Loucy (cell line): ENCODE measurements around the gene PCCA.
"Not testable (repeated sequence)": the region's sequence is repeated elsewhere in the genome, so short reads cannot be mapped to it uniquely, and the experiment has no call there.

Experiments
- H2AFZ ChIP-seq: fragments of 200-600 bp; sonication (generic); 2 replicates; pipeline ENCODE4 v1.6.0; 2016; ENCODE audit warnings: antibody characterized with exemption, mild to moderate bottlenecking, low read length, moderate library complexity
- H3F3A ChIP-seq: fragments of 200-600 bp; 2 replicates; pipeline ENCODE4 v1.6.0; 2016; ENCODE audit warnings: antibody characterized with exemption, low read depth, mild to moderate bottlenecking
- H3K27me3 ChIP-seq: fragments of 200-600 bp; sonication (generic); 2 replicates; pipeline ENCODE4 v1.6.1; 2014; ENCODE audit warnings: low read length, mild to moderate bottlenecking; ENCODE audit not compliant: insufficient read depth, poor library complexity, severe bottlenecking
- H3K36me3 ChIP-seq: fragments of 200-600 bp; sonication (generic); 2 replicates; pipeline ENCODE4 v1.6.1; 2016; ENCODE audit warnings: low read length; ENCODE audit not compliant: insufficient read depth
- H3K4me1 ChIP-seq: fragments of 200-600 bp; sonication (generic); 2 replicates; pipeline ENCODE4 v1.5.1; 2014; ENCODE audit warnings: low read length, mild to moderate bottlenecking; ENCODE audit not compliant: insufficient read depth, poor library complexity, severe bottlenecking
- H3K4me2 ChIP-seq: fragments of 200-600 bp; sonication (generic); 2 replicates; pipeline ENCODE4 v1.6.0; 2014; ENCODE audit warnings: antibody characterized with exemption, low read length, low read depth, mild to moderate bottlenecking; ENCODE audit not compliant: poor library complexity, severe bottlenecking
- H3K4me3 ChIP-seq: fragments of 200-600 bp; sonication (generic); 2 replicates; pipeline ENCODE4 v1.5.1; 2014; ENCODE audit warnings: low read length, mild to moderate bottlenecking, mixed read lengths; ENCODE audit not compliant: poor library complexity, severe bottlenecking
- H3K79me2 ChIP-seq: fragments of 200-600 bp; sonication (generic); 2 replicates; pipeline ENCODE4 v1.6.1; 2014; ENCODE audit warnings: low read length; ENCODE audit not compliant: insufficient read depth
- H3K9ac ChIP-seq: fragments of 200-600 bp; sonication (generic); 2 replicates; pipeline ENCODE4 v1.6.0; 2014; ENCODE audit warnings: mild to moderate bottlenecking, low read depth, low read length, moderate library complexity; ENCODE audit not compliant: poor library complexity, severe bottlenecking
- H3K9me2 ChIP-seq: fragments of 200-600 bp; sonication (generic); replicated peaks from 2 replicates; pipeline ENCODE4 v1.6.1; 2016; ENCODE audit warnings: low read depth, low read length, mixed read lengths
- H3K9me3 ChIP-seq: fragments of 200-600 bp; sonication (generic); 2 replicates; pipeline ENCODE4 v1.6.1; 2014; ENCODE audit warnings: mild to moderate bottlenecking, antibody characterized with exemption, low read length, low read depth; ENCODE audit not compliant: insufficient read depth
- H4K20me1 ChIP-seq: fragments of 200-600 bp; sonication (generic); 2 replicates; pipeline ENCODE4 v1.6.0; 2014; ENCODE audit warnings: antibody characterized with exemption, low read length, mild to moderate bottlenecking; ENCODE audit not compliant: insufficient read depth, poor library complexity, severe bottlenecking
- EZH2phosphoT487 ChIP-seq: fragments of 200-600 bp; IDR thresholded peaks from 2 replicates; pipeline ENCODE4 v1.6.1; 2018; ENCODE audit warnings: antibody characterized with exemption, mild to moderate bottlenecking, moderate library complexity, borderline replicate concordance
- TF ChIP-seq, protein P1 (sequence below): fragments of 200-600 bp; sonication (generic); conservative IDR thresholded peaks from 2 replicates; pipeline ENCODE4 v1.5.1; 2014; ENCODE audit warnings: mild to moderate bottlenecking, antibody characterized with exemption, low read length

PCCA gene

DNA sequence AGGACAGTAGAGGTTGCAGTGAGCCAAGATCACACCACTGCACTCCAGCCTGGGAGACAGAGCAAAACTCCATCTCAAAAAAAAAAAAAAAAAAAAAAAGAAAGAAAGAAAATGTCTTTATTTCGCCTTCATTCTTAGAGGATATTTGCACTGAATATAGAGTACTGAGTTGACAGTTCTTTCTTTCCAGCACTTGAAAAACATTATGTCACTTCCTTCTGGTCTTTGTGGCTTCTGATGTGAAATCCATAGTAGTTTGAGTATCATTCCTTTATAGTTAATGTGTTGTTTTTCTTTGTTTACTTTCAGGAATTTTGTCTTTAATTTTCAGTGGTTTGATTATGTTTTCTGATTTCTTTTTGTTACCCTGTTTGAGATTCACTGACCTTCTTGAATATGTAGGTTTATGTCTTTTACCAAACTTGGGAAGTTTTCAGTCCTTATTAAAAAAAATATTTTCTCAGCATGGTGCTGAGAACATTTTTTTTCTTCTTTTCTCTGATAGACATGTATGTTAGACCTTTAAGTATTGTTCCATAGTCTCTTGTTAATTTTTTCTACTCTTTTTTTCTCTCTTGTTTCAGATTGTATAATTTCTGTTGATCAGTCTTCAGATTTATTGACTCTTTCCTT is 50.1 kb downstream of the PCCA start:
- TF ChIP-seq EZH2phosphoT487 = no peak
- TF ChIP-seq, protein P1, sequence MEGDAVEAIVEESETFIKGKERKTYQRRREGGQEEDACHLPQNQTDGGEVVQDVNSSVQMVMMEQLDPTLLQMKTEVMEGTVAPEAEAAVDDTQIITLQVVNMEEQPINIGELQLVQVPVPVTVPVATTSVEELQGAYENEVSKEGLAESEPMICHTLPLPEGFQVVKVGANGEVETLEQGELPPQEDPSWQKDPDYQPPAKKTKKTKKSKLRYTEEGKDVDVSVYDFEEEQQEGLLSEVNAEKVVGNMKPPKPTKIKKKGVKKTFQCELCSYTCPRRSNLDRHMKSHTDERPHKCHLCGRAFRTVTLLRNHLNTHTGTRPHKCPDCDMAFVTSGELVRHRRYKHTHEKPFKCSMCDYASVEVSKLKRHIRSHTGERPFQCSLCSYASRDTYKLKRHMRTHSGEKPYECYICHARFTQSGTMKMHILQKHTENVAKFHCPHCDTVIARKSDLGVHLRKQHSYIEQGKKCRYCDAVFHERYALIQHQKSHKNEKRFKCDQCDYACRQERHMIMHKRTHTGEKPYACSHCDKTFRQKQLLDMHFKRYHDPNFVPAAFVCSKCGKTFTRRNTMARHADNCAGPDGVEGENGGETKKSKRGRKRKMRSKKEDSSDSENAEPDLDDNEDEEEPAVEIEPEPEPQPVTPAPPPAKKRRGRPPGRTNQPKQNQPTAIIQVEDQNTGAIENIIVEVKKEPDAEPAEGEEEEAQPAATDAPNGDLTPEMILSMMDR = no peak
- no peaks in the 10 kb centered on the region for H4K20me1 ChIP-seq
- H3K4me3 ChIP-seq = no peak overlapping the region
- H3K9me2 ChIP-seq = no peaks in the 10 kb centered on the region
- no peak overlapping the region for H2AFZ ChIP-seq
- H3K36me3 ChIP-seq = no peaks in the 10 kb centered on the region
- no peaks in the 10 kb centered on the region for H3F3A ChIP-seq
- H3K79me2 ChIP-seq = no peaks in the 10 kb centered on the region
- no peak overlapping the region for H3K4me2 ChIP-seq
- no peak overlapping the region for H3K9ac ChIP-seq
- no peaks in the 10 kb centered on the region for H3K9me3 ChIP-seq
- H3K27me3 ChIP-seq = no peaks in the 10 kb centered on the region
- peaks cover 5% of the 10 kb centered on the region for H3K4me1 ChIP-seq

DNA sequence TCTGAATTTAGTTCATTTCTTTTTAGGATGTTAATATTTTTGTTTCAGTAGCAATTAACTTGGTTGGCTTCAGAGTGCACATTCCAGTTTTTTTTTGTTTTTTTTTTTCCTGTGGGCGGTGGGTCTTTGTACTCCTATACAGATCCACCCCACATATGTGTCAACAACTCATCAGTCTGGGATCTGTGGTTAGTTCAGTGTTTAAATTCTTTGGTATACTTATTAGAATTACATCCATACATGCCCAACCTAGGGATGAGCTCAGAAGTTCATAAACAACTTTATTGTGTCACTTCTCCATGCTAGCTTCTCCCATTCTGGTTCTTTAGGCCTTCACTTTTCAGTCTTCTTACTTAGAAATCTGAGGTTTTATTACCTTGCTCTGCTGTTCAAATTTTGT is 50.9 kb downstream of the PCCA start:
- no peak for TF ChIP-seq EZH2phosphoT487
- TF ChIP-seq, protein P1 = no peak
- Histone ChIP-seq H3K79me2 (no peaks in the 10 kb centered on the region), H3F3A (no peaks in the 10 kb centered on the region), H3K4me1 (peaks cover 5% of the 10 kb centered on the region), H3K9me2 (no peaks in the 10 kb centered on the region), H3K4me2 (no peak overlapping the region), H4K20me1 (no peaks in the 10 kb centered on the region), H2AFZ (no peak overlapping the region), H3K9ac (no peak overlapping the region), H3K4me3 (no peak overlapping the region), H3K9me3 (no peaks in the 10 kb centered on the region), H3K27me3 (no peaks in the 10 kb centered on the region), H3K36me3 (peaks cover 1% of the 10 kb centered on the region; the same call in 1 of the 2 replicates)

DNA sequence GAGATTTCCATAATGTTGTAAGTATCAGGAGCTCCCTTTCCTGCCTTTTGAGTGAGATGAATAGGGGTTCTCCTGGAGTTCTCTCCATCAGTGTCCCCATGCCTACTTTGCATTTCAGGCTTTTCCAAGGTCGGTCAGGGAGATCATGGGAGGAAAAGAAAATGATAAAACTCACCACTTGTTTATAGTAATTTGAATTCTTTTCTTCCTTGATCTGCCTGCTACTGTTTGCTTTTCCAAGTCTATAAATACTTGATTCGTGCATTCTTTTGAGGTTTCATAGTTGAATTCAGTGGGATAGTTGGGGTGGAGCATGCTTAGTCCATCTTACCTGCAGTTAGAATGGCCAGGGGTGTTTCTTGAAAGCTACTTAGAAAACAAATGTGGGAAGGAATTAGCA is 51.5 kb downstream of the PCCA start:
- H3K4me1 ChIP-seq = peaks cover 5% of the 10 kb centered on the region
- H2AFZ ChIP-seq = no peak overlapping the region
- no peak overlapping the region for H3K9ac ChIP-seq
- H3K9me2 ChIP-seq = no peaks in the 10 kb centered on the region
- H4K20me1 ChIP-seq = no peaks in the 10 kb centered on the region
- H3K27me3 ChIP-seq = no peaks in the 10 kb centered on the region
- no peak overlapping the region for H3K4me2 ChIP-seq
- H3K4me3 ChIP-seq = no peak overlapping the region
- H3K36me3 ChIP-seq = peaks cover 8% of the 10 kb centered on the region; the same call in 1 of the 2 replicates
- no peak for TF ChIP-seq EZH2phosphoT487
- TF ChIP-seq, protein P1 = no peak
- no peaks in the 10 kb centered on the region for H3K79me2 ChIP-seq
- no peaks in the 10 kb centered on the region for H3F3A ChIP-seq
- H3K9me3 ChIP-seq = no peaks in the 10 kb centered on the region

DNA sequence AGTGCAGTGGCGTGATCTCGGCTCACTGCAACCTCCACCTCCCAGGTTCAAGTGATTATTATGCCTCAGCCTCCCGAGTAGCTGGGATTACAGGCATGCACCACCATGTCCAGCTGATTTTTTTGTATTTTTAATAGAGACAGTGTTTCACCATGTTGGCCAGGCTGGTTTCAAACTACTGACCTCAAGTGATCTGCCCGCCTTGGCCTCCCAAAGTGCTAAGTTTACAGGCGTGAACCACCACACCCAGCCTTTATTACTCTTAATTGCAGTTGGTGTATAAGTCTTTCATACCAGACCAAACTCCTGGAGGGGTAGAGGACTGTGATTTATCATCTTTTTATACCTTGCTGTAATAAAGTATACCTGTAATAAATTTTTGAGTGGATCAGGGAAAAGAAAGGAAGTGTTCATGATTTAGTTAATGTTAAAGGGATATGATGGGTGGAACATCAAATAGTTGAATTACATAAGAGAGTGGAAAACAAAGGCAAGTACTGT is 52.6 kb downstream of the PCCA start:
- not testable (repeated sequence) for H2AFZ ChIP-seq, H4K20me1 ChIP-seq, H3K9ac ChIP-seq, H3K36me3 ChIP-seq, H3K4me2 ChIP-seq, H3K9me2 ChIP-seq, H3K4me1 ChIP-seq, H3K79me2 ChIP-seq, H3F3A ChIP-seq, H3K4me3 ChIP-seq, H3K27me3 ChIP-seq, H3K9me3 ChIP-seq
